GM12892 (cell line): ENCODE results near the gene DHCR24.

Source experiments
- DNase-seq: peaks from one replicate; pipeline ENCODE4 v3.0.0; 2011; ENCODE audit not compliant: insufficient read length
- FAIRE-seq: peaks from 2 replicates; lab custom pipeline; 2011; peaks lifted over from hg19 to GRCh38; lab: Jason Lieb, UNC
- POLR2A ChIP-seq: IDR thresholded peaks from 2 replicates; pipeline ENCODE4 v1.6.1; 2011; ENCODE audit warnings: low read depth, low read length, control low read depth
- POLR2AphosphoS5 ChIP-seq: IDR thresholded peaks from 2 replicates; pipeline ENCODE4 v1.6.1; 2011; ENCODE audit warnings: low read depth, low read length, control low read depth
- TAF1 ChIP-seq: IDR thresholded peaks from 2 replicates; pipeline ENCODE4 v1.6.1; 2011; ENCODE audit warnings: low read depth, mild to moderate bottlenecking, control low read depth, low read length, borderline replicate concordance

The DHCR24 gene

GRCh38 chr1:54848134-54848948 lies 38.7 kb downstream of the DHCR24 start:
- DNase-seq (no peak), FAIRE-seq (no peak)
- TF ChIP-seq TAF1 (no peak), POLR2A (no peak), POLR2AphosphoS5 (no peak)

GRCh38 chr1:54846716-54847284 lies 40.2 kb downstream of the DHCR24 start:
- no peak for FAIRE-seq
- DNase-seq = no peak
- no peak for TF ChIP-seq POLR2A
- no peak for TF ChIP-seq POLR2AphosphoS5
- TF ChIP-seq TAF1 = no peak

GRCh38 chr1:54846301-54846700 lies 40.7 kb downstream of the DHCR24 start:
- TF ChIP-seq TAF1 (no peak), POLR2A (no peak), POLR2AphosphoS5 (no peak)
- no peak for FAIRE-seq
- DNase-seq = no peak

- DNase-seq (no peak), FAIRE-seq (no peak)
- TF ChIP-seq POLR2A = no peak
- no peak for TF ChIP-seq POLR2AphosphoS5
- TF ChIP-seq TAF1 = no peak
These were observed 41.2 kb downstream of the DHCR24 start for GRCh38 chr1:54845772-54846171.

- FAIRE-seq (no peak), DNase-seq (no peak)
- no peak for TF ChIP-seq POLR2AphosphoS5
- no peak for TF ChIP-seq POLR2A
- TF ChIP-seq TAF1 = no peak
These were observed 42.4 kb downstream of the DHCR24 start for GRCh38 chr1:54844564-54844963.

GRCh38 chr1:54843449-54843848 lies 43.5 kb downstream of the DHCR24 start:
- no peak for TF ChIP-seq POLR2A
- TF ChIP-seq TAF1 = no peak
- TF ChIP-seq POLR2AphosphoS5 = no peak
- DNase-seq (no peak), FAIRE-seq (no peak)

- DNase-seq = no peak
- TF ChIP-seq POLR2A (no peak), POLR2AphosphoS5 (no peak), TAF1 (no peak)
- no peak for FAIRE-seq
These were observed 44.0 kb downstream of the DHCR24 start for GRCh38 chr1:54842963-54843362.

- no peak for FAIRE-seq
- no peak for TF ChIP-seq POLR2A
- TF ChIP-seq POLR2AphosphoS5 = no peak
- TF ChIP-seq TAF1 = no peak
- no peak for DNase-seq
These were observed 44.6 kb downstream of the DHCR24 start for GRCh38 chr1:54842206-54842915.

GRCh38 chr1:54839824-54840223 lies 47.2 kb downstream of the DHCR24 start:
- DNase-seq (no peak), FAIRE-seq (no peak)
- TF ChIP-seq POLR2AphosphoS5 (no peak), POLR2A (no peak), TAF1 (no peak)

- FAIRE-seq (no peak), DNase-seq (no peak)
- TF ChIP-seq TAF1 = no peak
- no peak for TF ChIP-seq POLR2AphosphoS5
- TF ChIP-seq POLR2A = no peak
These were observed 48.3 kb downstream of the DHCR24 start for GRCh38 chr1:54838565-54839180.

- FAIRE-seq (no peak), DNase-seq (no peak)
- no peak for TF ChIP-seq TAF1
- TF ChIP-seq POLR2AphosphoS5 = no peak
- TF ChIP-seq POLR2A = no peak
These were observed 49.8 kb downstream of the DHCR24 start for GRCh38 chr1:54837002-54837853.
